SK-N-SH treated with all-trans-retinoic acid at 6 μM for 48 hours (cell line): ENCODE results near the gene DSP.

Experiments used
- ATAC-seq: fragments of 200-7000 bp; cut with Tn5 transposase; 3 replicates; pipeline ENCODE4 v1.9.1; 2020; ENCODE audit warnings: mild to moderate bottlenecking, moderate library complexity
- ARNTL ChIP-seq: fragments of 450-650 bp; formaldehyde crosslinking; IDR thresholded peaks from 2 replicates; pipeline ENCODE4 v1.5.0; 2020; ENCODE audit warnings: low read depth, mild to moderate bottlenecking, moderate library complexity, borderline replicate concordance
- BACH2 ChIP-seq: fragments of 250-450 bp; sonication (Bioruptor Pico); IDR thresholded peaks from 2 replicates; pipeline ENCODE4 v1.9.0; 2021; ENCODE audit warnings: mild to moderate bottlenecking, borderline replicate concordance
- CSDC2 ChIP-seq: fragments of 250-450 bp; sonication (Bioruptor Pico); IDR thresholded peaks from 2 replicates; pipeline ENCODE4 v1.5.0; 2020; ENCODE audit warnings: mild to moderate bottlenecking, moderate library complexity
- GLIS3 ChIP-seq: fragments of 250-450 bp; sonication (Bioruptor Pico); IDR thresholded peaks from 2 replicates; pipeline ENCODE4 v1.5.0; 2020; ENCODE audit warnings: mild to moderate bottlenecking, moderate library complexity
- OSR1 ChIP-seq: fragments of 250-450 bp; sonication (Bioruptor Pico); IDR thresholded peaks from 2 replicates; pipeline ENCODE4 v1.8.0; 2022; ENCODE audit warnings: moderate library complexity, mild to moderate bottlenecking, inconsistent platforms
- POU6F1 ChIP-seq: fragments of 250-450 bp; sonication (Bioruptor Pico); IDR thresholded peaks from 2 replicates; pipeline ENCODE4 v1.8.0; 2021; ENCODE audit warnings: low read depth, mild to moderate bottlenecking, moderate library complexity, borderline replicate concordance
- TCF4 ChIP-seq: fragments of 250-450 bp; sonication (Bioruptor Pico); IDR thresholded peaks from 2 replicates; pipeline ENCODE4 v1.8.0; 2021; ENCODE audit warnings: mild to moderate bottlenecking, moderate library complexity, borderline replicate concordance
- TOX ChIP-seq: fragments of 250-450 bp; sonication (Bioruptor Pico); IDR thresholded peaks from 2 replicates; pipeline ENCODE4 v1.8.0; 2021; ENCODE audit warnings: mild to moderate bottlenecking, moderate library complexity, borderline replicate concordance
- ZFP3 ChIP-seq: fragments of 250-450 bp; sonication (Bioruptor Pico); IDR thresholded peaks from 2 replicates; pipeline ENCODE4 v1.5.0; 2020; ENCODE audit warnings: mild to moderate bottlenecking, moderate library complexity
- ZFP30 ChIP-seq: fragments of 450-650 bp; formaldehyde crosslinking; IDR thresholded peaks from 2 replicates; pipeline ENCODE4 v1.5.0; 2022; ENCODE audit warnings: mild to moderate bottlenecking, moderate library complexity
- ZNF565 ChIP-seq: fragments of 450-650 bp; formaldehyde crosslinking; conservative IDR thresholded peaks from 2 replicates; pipeline ENCODE4 v1.5.0; 2020; ENCODE audit warnings: low read depth, mild to moderate bottlenecking, moderate library complexity

DSP gene

GRCh38 chr6:7633361-7633760, 91.9 kb downstream of the DSP start:
- TF ChIP-seq TCF4, result no peak
- TF ChIP-seq ZNF565 (CRISPR knock-in tag), result no peak
- TF ChIP-seq ZFP3 (CRISPR knock-in tag), result no peak
- TF ChIP-seq BACH2 (CRISPR knock-in tag), result no peak
- no peak for TF ChIP-seq ZFP30 (CRISPR knock-in tag)
- TF ChIP-seq GLIS3 (CRISPR knock-in tag), result no peak
- TF ChIP-seq OSR1 (CRISPR knock-in tag), result no peak
- ATAC-seq, result no peak

- ATAC-seq, result no peak
- TF ChIP-seq OSR1 (CRISPR knock-in tag) (no peak), ARNTL (CRISPR knock-in tag) (no peak), BACH2 (CRISPR knock-in tag) (no peak), GLIS3 (CRISPR knock-in tag) (no peak), TCF4 (no peak), TOX (CRISPR knock-in tag) (no peak), POU6F1 (CRISPR knock-in tag) (no peak), CSDC2 (CRISPR knock-in tag) (no peak), ZFP3 (CRISPR knock-in tag) (no peak)
Observed at GRCh38 chr6:7636151-7636550, 94.7 kb downstream of the DSP start.
